K562 (cell line): ENCODE measurements around the gene DNAI7. TPM values are rescaled to one million over a fixed set of nuclear protein-coding genes. Genes with fewer than 3 reads are reported as not detected.

ENCODE experiments used
- ATAC-seq: fragments of 200-7000 bp; cut with Tn5 transposase; 3 replicates; pipeline ENCODE4 v1.9.1; 2020; ENCODE audit warnings: moderate library complexity
- BruUV-seq: library from RNA; stranded (reverse); fragments of 400-500 nt; replicated peaks from 2 replicates; lab custom pipeline; 2021; lab: Mats Ljungman, UMichigan
- CTCF ChIA-PET: fragments of 300-600 bp; formaldehyde crosslinking; extraction: SDS; loops from one replicate; lab custom pipeline; 2021; ENCODE audit warnings: low intra/inter-chr PET ratio; lab: Yijun Ruan, JAX
- POLR2A ChIA-PET: fragments of 300-600, 350-650 bp; sonication (Branson Sonifier 250); formaldehyde crosslinking; extraction: SDS; loops from one replicate; lab custom pipeline; 2021; ENCODE audit warnings: antibody characterized with exemption, inconsistent platforms; lab: Yijun Ruan, JAX
- DNase-seq, 4 experiments: peaks; one replicate each; pipeline versions ENCODE4 v3.0.0 to v3.0.0-alpha.2; 2011 to 2018; ENCODE audit warnings: low spot score in 3 of 4, mixed read lengths in 3 of 4; ENCODE audit errors: extremely low read depth in 1 of 4
- FAIRE-seq: peaks from 2 replicates; lab custom pipeline; 2011; peaks lifted over from hg19 to GRCh38; lab: Jason Lieb, UNC
- H2AFZ ChIP-seq: 2 replicates; pipeline ENCODE4 v1.6.0; 2011; ENCODE audit warnings: low read depth, low read length, control low read depth, inconsistent platforms
- H3K27ac ChIP-seq: fragments of 200-600 bp; 3 replicates; pipeline ENCODE4 v1.8.0; 2011; ENCODE audit warnings: low read depth, mild to moderate bottlenecking, control low read depth, inconsistent platforms, low read length, moderate library complexity, mixed read lengths; ENCODE audit errors: extremely low read depth
- H3K27me3 ChIP-seq, 2 experiments: fragments of 300-600 bp in 1 of 2; 2 replicates in 1 of 2; 3 replicates in 1 of 2; pipeline versions ENCODE4 v1.6.0 to v1.8.0; 2011; ENCODE audit warnings: inconsistent platforms in 2 of 2, low read length in 2 of 2, mild to moderate bottlenecking in 1 of 2, mixed read lengths in 1 of 2, moderate library complexity in 1 of 2; ENCODE audit not compliant: control insufficient read depth in 2 of 2, insufficient read depth in 2 of 2
- H3K36me3 ChIP-seq: fragments of 300-600 bp; 3 replicates; pipeline ENCODE4 v1.8.0; 2011; ENCODE audit warnings: mild to moderate bottlenecking, low read length, inconsistent platforms; ENCODE audit not compliant: control insufficient read depth, insufficient read depth
- H3K4me1 ChIP-seq, 2 experiments: fragments of 200-600 bp in 1 of 2; replicated peaks in 1 of 2; 2 replicates in 1 of 2; 3 replicates in 1 of 2; pipeline versions ENCODE4 v1.5.1 to v1.8.0; 2011; ENCODE audit warnings: inconsistent platforms in 2 of 2, low read length in 2 of 2, mild to moderate bottlenecking in 1 of 2, mixed read lengths in 1 of 2, moderate library complexity in 1 of 2; ENCODE audit not compliant: control insufficient read depth in 2 of 2, insufficient read depth in 2 of 2
- H3K4me2 ChIP-seq: 2 replicates; pipeline ENCODE4 v1.6.1; 2011; ENCODE audit warnings: low read length, control low read depth, inconsistent platforms, mixed read lengths; ENCODE audit not compliant: insufficient read depth
- H3K4me3 ChIP-seq: fragments of 200-600 bp; sonication (generic), shearing (Covaris generic); 2 replicates; pipeline ENCODE4 v1.5.1; 2016; ENCODE audit warnings: control low read depth, inconsistent platforms
- H3K79me2 ChIP-seq: fragments of 200-600 bp; 3 replicates; pipeline ENCODE4 v1.8.0; 2011; ENCODE audit warnings: low read length, inconsistent platforms; ENCODE audit not compliant: control insufficient read depth, insufficient read depth
- H3K9ac ChIP-seq, 2 experiments: 2 replicates each; pipeline versions ENCODE4 v1.6.0 to v1.6.1; 2011; ENCODE audit warnings: low read depth in 2 of 2, low read length in 2 of 2, control low read depth in 1 of 2, inconsistent platforms in 1 of 2, mild to moderate bottlenecking in 1 of 2, mixed read lengths in 1 of 2; ENCODE audit not compliant: insufficient read depth in 1 of 2
- H3K9me1 ChIP-seq: one replicate; pipeline ENCODE4 v1.6.0; 2011; ENCODE audit warnings: inconsistent platforms, mild to moderate bottlenecking, low read length, moderate library complexity; ENCODE audit not compliant: control insufficient read depth, insufficient read depth
- H3K9me3 ChIP-seq: replicated peaks from 2 replicates; pipeline ENCODE4 v1.5.1; 2011; ENCODE audit warnings: low read depth, low read length, inconsistent platforms; ENCODE audit not compliant: control insufficient read depth, insufficient read depth
- H4K20me1 ChIP-seq: replicated peaks from 2 replicates; pipeline ENCODE4 v1.6.1; 2011; ENCODE audit warnings: low read length, inconsistent platforms, mixed read lengths; ENCODE audit not compliant: control insufficient read depth, insufficient read depth
- BRF1 ChIP-seq: IDR thresholded peaks from 3 replicates; pipeline ENCODE4 v1.6.1; 2011; ENCODE audit warnings: borderline replicate concordance, mild to moderate bottlenecking; ENCODE audit not compliant: insufficient read length; ENCODE audit errors: extremely low read depth
- C11orf30 ChIP-seq: fragments of 450-650 bp; IDR thresholded peaks from 2 replicates; pipeline ENCODE4 v1.6.1; 2016; ENCODE audit warnings: low read depth, mild to moderate bottlenecking
- DIDO1 ChIP-seq: fragments of 450-650 bp; IDR thresholded peaks from 2 replicates; pipeline ENCODE4 v1.6.1; 2016; ENCODE audit warnings: low read depth, missing biosample characterization, missing genetic modification characterization
- FOXA3 ChIP-seq, 2 experiments: fragments of 450-650 bp in 1 of 2; sonication (generic) in 1 of 2; formaldehyde crosslinking; IDR thresholded peaks in 1 of 2; conservative IDR thresholded peaks in 1 of 2; 2 replicates each; pipeline versions ENCODE4 v1.4.0 to v1.8.0; 2020 to 2022; ENCODE audit warnings: mild to moderate bottlenecking in 2 of 2, missing genetic modification reagents in 1 of 2
- MECOM ChIP-seq: fragments of 250-450 bp; sonication (Bioruptor Pico); IDR thresholded peaks from 2 replicates; pipeline ENCODE4 v1.8.0; 2022; ENCODE audit warnings: inconsistent platforms
- MXI1 ChIP-seq: IDR thresholded peaks from 2 replicates; pipeline ENCODE4 v1.6.1; 2011; ENCODE audit warnings: low read depth, mild to moderate bottlenecking, improper control_type of control experiment, low read length
- NR0B1 ChIP-seq: fragments of 450-650 bp; IDR thresholded peaks from one replicate; pipeline ENCODE4 v1.6.1; 2018; ENCODE audit warnings: mild to moderate bottlenecking, moderate library complexity; ENCODE audit not compliant: partially characterized antibody
- POU5F1 ChIP-seq: fragments of 150-350 bp; IDR thresholded peaks from 2 replicates; pipeline ENCODE4 v1.6.1; 2014; ENCODE audit warnings: borderline replicate concordance, low read length, low read depth, mild to moderate bottlenecking; ENCODE audit not compliant: partially characterized antibody
- PTTG1 ChIP-seq: fragments of 450-650 bp; IDR thresholded peaks from 2 replicates; pipeline ENCODE4 v1.6.1; 2016; ENCODE audit warnings: low read depth, mild to moderate bottlenecking, missing genetic modification characterization, missing compliant biosample characterization
- RAD21 ChIP-seq, 2 experiments: fragments of 250-450 bp in 1 of 2; fragments of 450-650 bp in 1 of 2; sonication (Bioruptor Pico) in 1 of 2; formaldehyde crosslinking in 1 of 2; IDR thresholded peaks in 1 of 2; conservative IDR thresholded peaks in 1 of 2; 2 replicates each; pipeline versions ENCODE4 v1.4.0 to v1.8.0; 2020 to 2022; ENCODE audit warnings: mild to moderate bottlenecking in 2 of 2, moderate library complexity in 1 of 2
- RFX1 ChIP-seq: fragments of 450-650 bp; IDR thresholded peaks from 2 replicates; pipeline ENCODE4 v1.6.1; 2016; ENCODE audit warnings: mild to moderate bottlenecking, moderate library complexity
- SFPQ ChIP-seq: fragments of 200-400 bp; formaldehyde crosslinking; IDR thresholded peaks from 2 replicates; pipeline ENCODE4 v1.6.1; 2017; ENCODE audit warnings: mild to moderate bottlenecking, low read depth, low read length, moderate library complexity
- SRSF7 ChIP-seq: fragments of 200-400 bp; formaldehyde crosslinking; optimal IDR thresholded peaks from 2 replicates; pipeline ENCODE3; 2017; ENCODE audit warnings: mild to moderate bottlenecking, low read depth, low read length
- STAT6 ChIP-seq: sonication (generic); formaldehyde crosslinking; IDR thresholded peaks from 2 replicates; pipeline ENCODE4 v1.8.1; 2023; ENCODE audit warnings: mild to moderate bottlenecking, missing genetic modification reagents
- ZBTB43 ChIP-seq: sonication (generic); formaldehyde crosslinking; IDR thresholded peaks from 2 replicates; pipeline ENCODE4 v1.8.0; 2023; ENCODE audit warnings: mild to moderate bottlenecking, missing genetic modification reagents
- WGBS: fragments of 100-300 bp; shearing (Covaris generic); methylation state at CpG from one replicate; pipeline ENCODE4 v1.1.6; 2016; ENCODE audit warnings: low coverage, mixed read lengths; ENCODE audit not compliant: insufficient coverage; ENCODE audit errors: missing lambda C conversion rate; 5-methylcytosine and 5-hydroxymethylcytosine counted together
- in situ Hi-C: fragments of 300-500 bp; cut with MboI; formaldehyde crosslinking; loops from 4 replicates; pipeline ENCODE4 v1.15.0; 2018; ENCODE audit warnings: inconsistent platforms, mixed read lengths
- intact Hi-C: fragments of 100-400 bp; cut with micrococcal nuclease; formaldehyde crosslinking; loops from 2 replicates; pipeline ENCODE4 v1.14.2; 2022
- polyA plus RNA-seq, 8 experiments: library from polyadenylated mRNA; depleted of rRNA in 4 of 8; stranded (reverse) in 5 of 8; unstranded in 3 of 8; fragments of >200 nt; fragmentation: Nextera tagmentation in 2 of 8; fragmentation: Illumina TruSeq in 1 of 8; extraction: Ambion mirVana in 2 of 8; extraction: Trizol in 1 of 8; gene quantifications; 2 replicates each; pipeline versions ENCODE4 v1.2.1 to v1.2.3, GENCODE V29; 2011 to 2014; ENCODE audit warnings: inconsistent platforms in 1 of 8, missing spikeins in 1 of 8
- total RNA-seq, 7 experiments: library from RNA; depleted of rRNA in 6 of 7; stranded (reverse); fragments of >200 nt in 6 of 7; fragmentation: Illumina TruSeq in 2 of 7; extraction: Trizol in 2 of 7; gene quantifications; 2 replicates each; pipeline versions ENCODE4 v1.2.1 to v1.2.3, GENCODE V29; 2011 to 2021; ENCODE audit warnings: low replicate concordance in 1 of 7

The DNAI7 gene
- total and polyA plus RNA-seq, 9 of the 15 experiments (the other 6 are each of a cell fraction or from before 2014, with no cell fraction given) = 0.06 to 0.76 (median 0.17) TPM; not detected in 1

GRCh38 chr12:25146686-25147085 lies 48.3 kb downstream of the DNAI7 start:
- Histone ChIP-seq H3K4me1 (no peaks in the 10 kb centered on the region), H3K36me3 (no peaks in the 10 kb centered on the region), H3K27me3 (no peaks in the 10 kb centered on the region), H3K4me2 (no peak overlapping the region), H3K9me3 (no peaks in the 10 kb centered on the region), H3K9ac (no peak overlapping the region), H2AFZ (no peak overlapping the region), H3K9me1 (no peaks in the 10 kb centered on the region), H3K27ac (no peak overlapping the region), H3K79me2 (no peaks in the 10 kb centered on the region), H4K20me1 (no peaks in the 10 kb centered on the region), H3K4me3 (no peak overlapping the region)
- intact Hi-C loops (no loop called here), in situ Hi-C loops (no loop called here)
- 0% methylated on average over 1 of the region's 1 CpG for WGBS
- no peak for DNase-seq
- FAIRE-seq = no peak
- BruUV-seq = no TSS peak
- ATAC-seq = no peak
- ChIA-PET POLR2A (no interaction called here), CTCF (no interaction called here)
- TF ChIP-seq DIDO1 (tag) (no peak), ZBTB43 (CRISPR knock-in tag) (no peak), STAT6 (no peak), BRF1 (no peak), POU5F1 (no peak), RFX1 (no peak), MECOM (CRISPR knock-in tag) (no peak), MXI1 (no peak), C11orf30 (no peak), FOXA3 (CRISPR knock-in tag; conservative IDR thresholded peaks at IDR 0.05 in 1 of 2, IDR thresholded peaks at IDR 0.05 in 1 of 2) (no peak), SFPQ (no peak), PTTG1 (tag) (no peak), SRSF7 (no peak), NR0B1 (no peak), RAD21 (CRISPR knock-in tag; conservative IDR thresholded peaks at IDR 0.05 in 1 of 2, IDR thresholded peaks at IDR 0.05 in 1 of 2) (no peak)
